HG03432 (cell line): ENCODE results near the gene SPATA13.
"Not testable (repeated sequence)": the region's sequence is repeated elsewhere in the genome, so short reads cannot be mapped to it uniquely, and the experiment has no call there.

Experiments used
- ATAC-seq: cut with Tn5 transposase; IDR thresholded peaks from one replicate; pipeline ENCODE4 v1.9.1; 2021; ENCODE audit warnings: mild to moderate bottlenecking, moderate library complexity; ENCODE audit not compliant: unreplicated experiment

The SPATA13 gene

DNA sequence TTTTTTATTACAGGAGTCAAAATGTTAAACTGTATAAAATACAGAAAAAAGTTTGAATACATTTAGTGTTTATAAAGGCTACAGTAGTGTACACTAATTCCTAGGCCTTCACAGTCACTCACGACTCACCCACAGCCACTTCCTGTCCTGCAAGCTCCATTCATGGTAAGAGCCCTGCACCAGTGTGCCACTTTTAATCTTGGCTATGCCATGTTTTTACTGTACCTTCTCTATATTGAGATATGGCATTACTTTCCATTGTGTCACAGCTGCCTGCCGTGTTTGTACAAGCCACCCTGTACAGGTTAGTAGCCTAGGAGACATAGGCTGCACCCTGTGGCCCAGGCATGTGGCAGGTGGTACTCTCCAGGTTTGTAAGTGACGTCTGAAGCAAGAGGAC, 180.9 kb downstream of the SPATA13 start:
- no peak for ATAC-seq

DNA sequence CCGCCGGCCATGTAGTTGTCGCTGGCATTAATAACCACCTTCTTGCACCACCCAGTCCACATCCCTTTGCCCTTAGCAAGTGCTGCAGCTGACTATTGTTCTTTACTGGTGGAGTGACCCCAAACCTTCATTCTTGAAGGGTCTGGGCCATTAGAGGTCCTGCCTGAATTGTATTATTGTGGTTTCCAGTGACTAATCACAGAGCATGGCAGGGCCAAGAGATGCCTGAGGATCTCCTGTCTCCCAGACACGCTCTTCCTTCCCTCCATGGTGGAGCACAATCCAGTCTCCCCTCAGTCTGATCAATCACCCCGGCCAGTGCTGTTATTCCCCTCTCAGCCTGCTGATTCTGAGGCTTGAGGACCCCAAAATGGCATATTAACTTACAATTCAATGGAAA, 187.9 kb downstream of the SPATA13 start:
- no peak for ATAC-seq

- ATAC-seq, result no peak
These were observed 188.4 kb downstream of the SPATA13 start for GRCh38 chr13:24348797-24349515.

- not testable (repeated sequence) for ATAC-seq
These were observed 189.5 kb downstream of the SPATA13 start for GRCh38 chr13:24349778-24350664.

- no peak for ATAC-seq
These were observed 190.9 kb downstream of the SPATA13 start for GRCh38 chr13:24351423-24351822.

GRCh38 chr13:24353736-24354135, 193.2 kb downstream of the SPATA13 start:
- no peak for ATAC-seq

DNA sequence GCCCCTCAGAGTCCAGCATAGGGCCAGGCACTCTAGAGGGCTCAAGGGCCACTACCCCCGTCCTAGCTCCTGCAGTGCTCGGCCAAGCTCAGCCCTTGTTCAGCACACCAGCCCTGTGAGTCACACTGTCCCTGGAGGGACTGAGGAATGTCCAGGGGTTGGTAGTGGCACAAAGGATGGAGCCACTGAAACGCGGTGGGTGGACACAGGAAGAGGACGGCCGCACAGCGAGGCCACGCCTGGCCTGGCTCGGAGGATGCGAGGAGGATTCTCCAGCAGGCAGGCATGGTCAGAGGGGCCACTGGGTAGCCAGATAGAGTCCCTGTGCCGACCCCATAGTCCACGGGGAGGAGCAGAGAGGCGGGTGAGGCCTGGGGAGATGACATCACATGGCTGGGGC, 194.6 kb downstream of the SPATA13 start:
- no peak for ATAC-seq

DNA sequence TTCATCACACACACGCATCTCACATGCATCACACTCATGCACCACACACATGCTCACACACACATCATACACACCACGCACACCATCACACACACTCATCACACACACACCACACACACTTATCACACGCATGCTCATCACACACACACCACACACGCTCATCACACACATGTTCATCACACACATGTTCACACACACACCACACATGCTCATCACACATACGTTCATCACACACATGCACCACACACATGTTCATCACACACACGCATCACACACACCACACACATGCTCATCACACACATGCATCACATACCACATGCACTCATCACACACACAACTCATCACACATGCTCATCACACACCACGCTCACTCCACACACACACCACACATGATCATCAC, 195.8 kb downstream of the SPATA13 start:
- no peak for ATAC-seq
